Lower lobe of right lung (tissue), 2 donors: Measurements from ENCODE around the gene GXYLT2. TPM values are rescaled to one million over a fixed set of nuclear protein-coding genes. Genes with fewer than 3 reads are reported as not detected.

Experiments
- ATAC-seq, 2 donors: fragments of 200-7000 bp; cut with Tn5 transposase; one replicate each; pipeline ENCODE4 v1.9.1; 2020 to 2022; ENCODE audit warnings: mild to moderate bottlenecking in 2 of 2, moderate library complexity in 2 of 2
- DNase-seq: peaks from one replicate; pipeline ENCODE4 v3.0.0-alpha.2; 2020
- H3K27ac ChIP-seq: fragments of 200-600 bp; one replicate; pipeline ENCODE4 v1.8.0; 2022
- H3K27me3 ChIP-seq: fragments of 200-600 bp; one replicate; pipeline ENCODE4 v1.8.0; 2022; ENCODE audit warnings: low read depth
- H3K36me3 ChIP-seq: fragments of 200-600 bp; one replicate; pipeline ENCODE4 v1.8.0; 2022; ENCODE audit warnings: mild to moderate bottlenecking
- H3K4me1 ChIP-seq: fragments of 200-600 bp; one replicate; pipeline ENCODE4 v1.8.0; 2022
- H3K4me3 ChIP-seq: fragments of 200-600 bp; one replicate; pipeline ENCODE4 v1.8.0; 2022; ENCODE audit warnings: mild to moderate bottlenecking
- H3K9me3 ChIP-seq: fragments of 200-600 bp; one replicate; pipeline ENCODE4 v1.8.0; 2022
- CTCF ChIP-seq: fragments of 200-600 bp; IDR thresholded peaks from one replicate; pipeline ENCODE4 v1.8.0; 2022; ENCODE audit warnings: antibody characterized with exemption, mild to moderate bottlenecking
- intact Hi-C: fragments of 100-400 bp; cut with DNase I; formaldehyde crosslinking; loops from one replicate; pipeline ENCODE4 v1.11.0; 2022
- total RNA-seq: library from RNA; stranded (reverse); fragmentation: NEBNext Ultra II Directional; extraction: Animal tissue kit (Norgen Biotek cat#: 25700); gene quantifications from one replicate; pipeline ENCODE4 v1.2.1, GENCODE V29; 2021
- donor health status: DM: no; HTN: yes; CAD: no; lungs with severe emphysema.

GXYLT2 gene
- total RNA-seq, 1 donor from 2014 or later, result 6.7 TPM

- Histone ChIP-seq H3K27ac (no peak overlapping the region), H3K9me3 (no peaks in the 10 kb centered on the region), H3K27me3 (no peaks in the 10 kb centered on the region), H3K36me3 (no peaks in the 10 kb centered on the region), H3K4me1 (no peaks in the 10 kb centered on the region), H3K4me3 (no peak overlapping the region)
- peak; percentile 70 to 78 for ATAC-seq
- no peak for TF ChIP-seq CTCF
- intact Hi-C loops, result no loop called here
- no peak for DNase-seq
Observed at GRCh38 chr3:72907731-72908620, 20.1 kb downstream of the GXYLT2 start.

GRCh38 chr3:72909591-72909990 lies 21.7 kb downstream of the GXYLT2 start:
- TF ChIP-seq CTCF, result no peak
- no peak overlapping the region for H3K27ac ChIP-seq
- intact Hi-C loops, result no loop called here

GRCh38 chr3:72912532-72912931 lies 24.7 kb downstream of the GXYLT2 start:
- Histone ChIP-seq H3K9me3 (no peaks in the 10 kb centered on the region), H3K4me1 (no peaks in the 10 kb centered on the region), H3K27ac (no peak overlapping the region), H3K27me3 (no peaks in the 10 kb centered on the region), H3K4me3 (no peak overlapping the region), H3K36me3 (no peaks in the 10 kb centered on the region)
- no peak for TF ChIP-seq CTCF
- no peak for ATAC-seq
- intact Hi-C loops, result no loop called here
- DNase-seq, result no peak

More at GRCh38 chr3:72909591-72909990, 21.7 kb downstream of the GXYLT2 start:
- Histone ChIP-seq H3K4me3 (no peak overlapping the region), H3K36me3 (no peaks in the 10 kb centered on the region), H3K9me3 (no peaks in the 10 kb centered on the region), H3K4me1 (no peaks in the 10 kb centered on the region), H3K27me3 (no peaks in the 10 kb centered on the region)
- DNase-seq (no peak), ATAC-seq (no peak)

- intact Hi-C loops, result no loop called here
- no peak overlapping the region for H3K27ac ChIP-seq
- H3K4me1 ChIP-seq, result no peaks in the 10 kb centered on the region
- TF ChIP-seq CTCF, result no peak
- no peak overlapping the region for H3K4me3 ChIP-seq
- ATAC-seq (no peak), DNase-seq (no peak)
- H3K36me3 ChIP-seq, result no peaks in the 10 kb centered on the region
- no peaks in the 10 kb centered on the region for H3K9me3 ChIP-seq
- no peaks in the 10 kb centered on the region for H3K27me3 ChIP-seq
Observed at GRCh38 chr3:72914383-72914782, 26.5 kb downstream of the GXYLT2 start.

GRCh38 chr3:72916250-72916649 lies 28.4 kb downstream of the GXYLT2 start:
- no peaks in the 10 kb centered on the region for H3K9me3 ChIP-seq
- no peak overlapping the region for H3K4me3 ChIP-seq
- no peak overlapping the region for H3K27ac ChIP-seq
- no peak for DNase-seq
- TF ChIP-seq CTCF, result no peak
- no peak for ATAC-seq
- H3K4me1 ChIP-seq, result no peaks in the 10 kb centered on the region
- no peaks in the 10 kb centered on the region for H3K27me3 ChIP-seq
- H3K36me3 ChIP-seq, result no peaks in the 10 kb centered on the region
- intact Hi-C loops, result no loop called here
